GM10248 (cell line): ENCODE data around the gene CAMTA1.

ENCODE experiments used
- CTCF ChIA-PET: fragments of 300-600 bp; sonication (Branson Sonifier 250); formaldehyde crosslinking; extraction: SDS; loops from one replicate; lab custom pipeline; 2021; ENCODE audit warnings: antibody characterized with exemption; lab: Yijun Ruan, JAX
- POLR2A ChIA-PET: fragments of 350-650 bp; sonication (Branson Sonifier 250); formaldehyde crosslinking; extraction: SDS; loops from one replicate; lab custom pipeline; 2020; ENCODE audit warnings: antibody characterized with exemption; lab: Yijun Ruan, JAX
- DNase-seq: peaks from one replicate; pipeline ENCODE4 v3.0.0; 2012; ENCODE audit errors: extremely low spot score
- TF ChIP-seq, protein P1 (sequence below): IDR thresholded peaks from 2 replicates; pipeline ENCODE4 v1.5.1; 2012; ENCODE audit warnings: mild to moderate bottlenecking, low read depth; ENCODE audit errors: extremely low read depth, missing control alignments, control extremely low read depth

The CAMTA1 gene

DNA sequence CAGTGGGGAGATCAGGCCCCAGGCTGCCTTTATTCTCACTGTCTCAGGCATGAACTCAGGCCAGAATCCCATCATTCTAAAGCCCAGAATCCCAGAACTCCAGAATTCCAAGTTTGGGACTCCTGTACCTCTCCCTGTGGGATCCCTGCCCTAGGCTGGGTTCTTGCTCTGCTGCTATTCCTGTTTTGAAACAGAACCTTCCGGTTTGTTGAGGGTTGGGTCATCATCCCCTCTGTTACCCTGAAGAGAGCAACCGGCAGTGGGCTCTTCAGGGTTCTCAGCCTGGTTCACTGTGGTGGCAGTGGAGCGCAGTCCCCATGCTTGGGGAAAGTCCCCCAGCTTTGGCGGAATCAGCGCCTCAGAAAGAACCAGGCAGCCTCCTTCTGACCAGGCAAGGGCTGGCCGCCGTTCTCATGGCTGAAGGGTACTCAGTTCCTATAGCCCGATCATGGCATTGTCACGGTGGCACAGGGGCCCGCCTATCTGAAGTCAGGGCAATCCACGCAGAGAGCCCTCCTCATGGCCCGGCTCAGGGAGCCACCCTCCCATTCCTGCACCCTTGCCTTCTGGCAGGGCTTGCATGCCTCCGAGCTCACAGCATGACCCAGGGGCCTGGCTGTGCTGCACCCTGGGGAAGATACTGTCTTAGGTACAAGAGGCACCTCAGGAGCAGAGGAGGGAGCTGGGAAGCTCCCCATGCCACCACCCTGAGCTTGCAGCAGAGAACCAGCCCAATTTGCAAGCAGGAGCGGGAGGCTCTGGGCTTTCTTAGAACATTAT is 650.2 kb downstream of the CAMTA1 start:
- ChIA-PET POLR2A (no interaction called here), CTCF (interaction anchor here (0.6 kb wide), 1 partner anchor 111 kb away, joined by 3 read pairs; no protein-coding TSS in a partner anchor)
- TF ChIP-seq, protein P1, sequence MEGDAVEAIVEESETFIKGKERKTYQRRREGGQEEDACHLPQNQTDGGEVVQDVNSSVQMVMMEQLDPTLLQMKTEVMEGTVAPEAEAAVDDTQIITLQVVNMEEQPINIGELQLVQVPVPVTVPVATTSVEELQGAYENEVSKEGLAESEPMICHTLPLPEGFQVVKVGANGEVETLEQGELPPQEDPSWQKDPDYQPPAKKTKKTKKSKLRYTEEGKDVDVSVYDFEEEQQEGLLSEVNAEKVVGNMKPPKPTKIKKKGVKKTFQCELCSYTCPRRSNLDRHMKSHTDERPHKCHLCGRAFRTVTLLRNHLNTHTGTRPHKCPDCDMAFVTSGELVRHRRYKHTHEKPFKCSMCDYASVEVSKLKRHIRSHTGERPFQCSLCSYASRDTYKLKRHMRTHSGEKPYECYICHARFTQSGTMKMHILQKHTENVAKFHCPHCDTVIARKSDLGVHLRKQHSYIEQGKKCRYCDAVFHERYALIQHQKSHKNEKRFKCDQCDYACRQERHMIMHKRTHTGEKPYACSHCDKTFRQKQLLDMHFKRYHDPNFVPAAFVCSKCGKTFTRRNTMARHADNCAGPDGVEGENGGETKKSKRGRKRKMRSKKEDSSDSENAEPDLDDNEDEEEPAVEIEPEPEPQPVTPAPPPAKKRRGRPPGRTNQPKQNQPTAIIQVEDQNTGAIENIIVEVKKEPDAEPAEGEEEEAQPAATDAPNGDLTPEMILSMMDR = no peak
- no peak for DNase-seq

DNA sequence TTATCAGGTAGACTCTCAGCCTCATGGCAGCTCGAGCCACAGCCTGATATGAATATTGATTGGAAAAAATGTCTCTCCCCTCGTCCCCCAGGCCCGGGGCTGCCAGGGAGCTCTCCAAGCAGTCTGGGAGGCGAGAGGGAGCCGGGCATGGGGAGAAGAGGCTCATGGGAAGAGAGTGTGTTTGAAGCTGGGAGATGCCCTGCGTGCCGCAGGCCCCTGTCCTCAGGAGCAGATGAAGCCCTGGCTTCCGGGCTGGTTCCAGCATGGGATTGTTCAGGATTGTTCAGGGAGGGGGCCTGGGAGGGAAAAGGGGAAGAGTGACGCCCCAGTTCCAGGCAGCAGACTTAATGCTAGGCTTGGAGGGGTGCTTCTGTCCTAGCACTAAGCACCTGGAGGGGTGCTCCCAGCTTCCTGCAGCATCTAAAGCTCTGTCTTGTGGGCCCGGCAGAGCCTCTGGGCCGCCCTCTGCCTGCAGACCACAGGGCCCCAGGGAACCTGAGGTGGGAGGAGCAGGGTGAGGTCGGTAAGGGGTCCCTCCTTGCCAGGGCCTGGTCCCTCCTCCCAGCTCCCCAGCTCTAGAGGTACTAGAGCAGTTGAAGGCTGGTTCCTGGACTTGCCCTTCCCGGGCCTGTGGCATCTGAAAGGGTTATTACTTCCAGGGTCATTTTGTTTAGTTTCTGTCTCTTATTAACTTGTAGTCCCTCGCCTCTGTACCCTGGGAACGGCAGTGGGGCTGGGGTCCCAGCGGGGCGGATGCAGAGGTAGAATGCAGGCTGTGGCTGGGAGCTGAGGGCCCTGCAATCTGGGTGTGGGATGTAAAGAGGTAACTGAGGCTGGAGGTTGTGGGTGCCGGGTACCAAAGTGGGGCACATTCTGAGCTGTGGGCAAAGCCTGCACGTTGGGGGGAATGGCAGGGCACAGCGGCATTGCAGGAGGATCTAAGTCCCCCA is 651.1 kb downstream of the CAMTA1 start:
- TF ChIP-seq, protein P1 = no peak
- POLR2A ChIA-PET = no interaction called here
- CTCF ChIA-PET = interaction anchor here (0.6 kb wide), 1 partner anchor 110 kb away, joined by 3 read pairs; no protein-coding TSS in a partner anchor
- no peak for DNase-seq

DNA sequence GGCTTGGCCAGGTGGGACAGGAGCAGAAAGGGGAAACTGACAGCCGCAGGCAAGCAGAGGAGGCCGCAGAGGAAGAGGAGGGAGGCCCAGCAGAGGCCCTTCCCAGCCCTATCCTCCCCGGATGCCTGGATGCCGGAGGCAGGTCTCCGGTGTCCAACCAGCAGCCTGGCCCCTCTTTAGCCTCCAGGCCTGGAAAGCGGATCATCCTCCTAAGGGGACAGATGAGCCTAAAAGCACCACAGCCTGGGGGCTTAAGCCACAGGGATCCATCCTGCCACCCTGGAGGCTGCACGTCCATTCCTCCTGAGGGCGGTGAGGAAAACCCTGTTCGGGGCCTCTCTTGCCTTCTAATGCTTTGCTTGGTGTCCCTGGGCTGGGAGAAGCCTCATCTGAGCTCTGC is 651.8 kb downstream of the CAMTA1 start:
- DNase-seq = no peak
- TF ChIP-seq, protein P1 = no peak
- CTCF ChIA-PET = no interaction called here
- POLR2A ChIA-PET = no interaction called here

DNA sequence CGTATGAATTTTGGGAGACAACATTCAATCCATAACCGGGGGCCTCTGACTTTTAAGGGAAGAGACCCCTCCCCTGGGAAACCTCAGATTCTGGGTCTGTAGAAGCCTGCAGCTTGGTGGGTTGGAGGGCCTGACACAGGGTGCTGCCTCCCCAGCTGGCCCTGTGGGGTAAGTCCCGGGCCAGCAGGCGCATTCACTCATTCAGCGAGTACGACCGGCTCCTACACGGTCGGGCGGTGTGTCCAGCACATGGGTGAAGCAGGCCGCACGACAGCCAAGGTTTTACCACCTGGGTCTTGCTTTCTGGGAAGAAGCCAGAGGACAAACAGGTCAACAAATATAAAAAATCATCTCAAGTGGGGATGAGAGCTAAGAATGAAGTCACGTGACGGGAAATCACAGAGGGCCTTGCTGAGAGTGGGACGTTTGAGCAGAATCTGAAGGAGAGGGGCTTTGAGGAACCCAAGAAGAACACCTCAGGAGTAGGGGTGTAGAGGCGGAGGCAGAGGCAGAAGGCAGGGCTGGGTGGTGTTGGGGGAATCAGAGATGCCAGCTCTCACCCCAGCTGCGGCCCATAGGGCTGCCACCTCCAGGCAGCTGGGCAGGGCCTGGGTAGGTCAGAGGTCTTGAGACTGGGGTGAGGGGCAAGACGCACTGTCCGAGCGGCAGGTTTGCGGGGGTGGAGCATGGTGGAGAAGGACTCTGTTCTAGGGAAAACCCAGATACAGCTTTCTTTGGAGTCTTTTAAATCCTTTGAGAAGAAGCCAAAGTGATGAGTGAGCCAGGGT is 652.5 kb downstream of the CAMTA1 start:
- TF ChIP-seq, protein P1 = no peak
- ChIA-PET POLR2A (no interaction called here), CTCF (no interaction called here)
- DNase-seq = no peak

DNA sequence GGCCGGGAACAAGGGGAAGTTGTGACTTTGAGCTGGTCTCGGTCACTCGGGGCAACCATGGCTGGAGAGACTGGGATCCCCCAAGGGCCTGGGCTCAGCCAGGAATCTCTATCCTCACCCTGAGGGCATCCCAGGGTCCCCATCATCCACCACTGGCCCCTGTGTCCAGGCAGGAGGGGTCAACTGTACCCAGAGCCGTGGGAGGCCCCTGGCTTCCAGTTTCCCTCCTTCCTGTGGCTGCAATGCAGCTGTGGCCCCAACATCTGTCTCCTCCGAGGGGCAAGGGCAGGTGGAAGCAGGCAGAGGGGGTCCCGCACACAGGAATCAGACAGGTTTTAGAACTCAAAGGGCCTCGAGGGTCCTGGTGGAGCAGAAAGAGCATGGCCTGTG is 653.1 kb downstream of the CAMTA1 start:
- no peak for DNase-seq
- POLR2A ChIA-PET = no interaction called here
- CTCF ChIA-PET = no interaction called here
- TF ChIP-seq, protein P1 = no peak
